Measurements from ENCODE around the gene ACAP2. TPM values are rescaled to one million over a fixed set of nuclear protein-coding genes. Genes with fewer than 3 reads are reported as not detected.
"Not testable (repeated sequence)": the region's sequence is repeated elsewhere in the genome, so short reads cannot be mapped to it uniquely, and the experiment has no call there.

Gene ACAP2
- polyA plus RNA-seq (ENCODE audit: insufficient read length in 4 of 4), result 10 to 100 TPM; 27.6 to 38.5 (median 36.5) TPM

GRCh38 chr3:195442573-195443390, at the start of gene ACAP2:
ACAP2 (minus strand) TSS chr3:195443020; CDS start chr3:195442847, 173 bp downstream.
- peak; percentile 97 to 99 (median 98) for DNase-seq (ENCODE audit: low read depth in 4 of 4, low spot score in 3 of 4)

- DNase-seq (ENCODE audit: low read depth in 4 of 4, low spot score in 3 of 4), result no peak
These were observed 32.8 kb upstream of the ACAP2 start for GRCh38 chr3:195475614-195476013.

- not testable (repeated sequence) for DNase-seq (ENCODE audit: low read depth in 4 of 4, low spot score in 3 of 4)
These were observed 32.3 kb upstream of the ACAP2 start for GRCh38 chr3:195475116-195475515.

DNA sequence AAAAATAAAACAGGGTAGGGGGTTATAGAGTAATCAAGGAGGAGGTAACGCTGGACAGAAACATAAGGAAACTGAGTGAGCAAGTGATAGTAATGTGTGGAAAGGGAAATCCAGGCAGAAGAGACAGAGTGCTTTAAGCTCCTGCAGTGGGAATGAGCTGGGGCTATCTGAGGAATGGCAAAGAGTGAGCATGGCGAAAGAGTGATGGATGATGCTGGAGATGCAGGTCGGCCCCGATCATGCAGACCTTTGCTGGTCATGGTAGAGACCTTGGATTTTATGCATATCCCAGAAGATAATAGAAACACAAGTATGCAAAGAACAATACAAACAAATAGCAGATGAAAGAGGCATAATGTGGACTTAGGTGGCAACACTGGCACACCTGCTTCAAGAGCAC, 26.0 kb upstream of the ACAP2 start:
- DNase-seq (ENCODE audit: low read depth in 4 of 4, low spot score in 3 of 4), result no peak

- no peak for DNase-seq (ENCODE audit: low read depth in 4 of 4, low spot score in 3 of 4)
These were observed 25.6 kb upstream of the ACAP2 start for GRCh38 chr3:195468391-195468776.

DNA sequence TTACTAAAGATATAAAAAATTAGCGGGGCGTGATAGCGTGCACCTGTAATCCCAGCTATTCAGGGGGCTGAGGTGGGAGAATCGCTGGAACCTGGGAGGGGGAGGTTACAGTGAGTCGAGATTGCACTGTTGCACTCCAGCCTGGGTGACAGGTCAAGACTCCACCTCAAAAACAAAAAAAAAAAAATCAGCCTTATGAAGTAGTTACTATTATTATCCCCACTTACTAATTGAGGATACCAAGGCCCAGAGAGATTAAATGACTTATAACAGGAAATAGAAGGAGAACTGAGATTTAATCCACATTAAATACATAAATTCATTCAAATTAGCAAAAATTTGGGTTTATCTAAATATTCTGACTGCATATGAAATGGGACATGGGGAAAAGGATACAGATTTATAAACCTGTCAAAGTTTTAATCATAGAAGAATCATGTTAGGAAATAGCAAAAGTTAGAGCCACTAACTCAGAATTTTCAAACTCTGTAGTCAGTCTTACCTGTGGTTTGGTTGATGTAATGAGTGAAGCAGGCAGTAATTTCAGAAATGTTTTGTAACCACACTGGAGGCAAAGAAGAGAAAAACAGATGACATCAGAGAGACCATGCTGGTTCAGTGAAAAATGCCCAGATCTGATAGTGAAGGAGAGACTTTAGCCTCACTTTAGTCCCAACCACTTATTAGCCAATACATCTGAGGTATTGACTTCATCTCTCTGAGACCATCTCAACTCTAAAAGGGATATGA, 25.0 kb upstream of the ACAP2 start:
- DNase-seq (ENCODE audit: low read depth in 4 of 4, low spot score in 3 of 4), result no peak

- DNase-seq (ENCODE audit: low read depth in 4 of 4, low spot score in 3 of 4), result no peak
These were observed 23.4 kb upstream of the ACAP2 start for GRCh38 chr3:195466251-195466650.

- not testable (repeated sequence) for DNase-seq (ENCODE audit: low read depth in 4 of 4, low spot score in 3 of 4)
These were observed 20.1 kb upstream of the ACAP2 start for GRCh38 chr3:195462922-195463321.

- DNase-seq (ENCODE audit: low read depth in 4 of 4, low spot score in 3 of 4), result no peak
These were observed 19.4 kb upstream of the ACAP2 start for GRCh38 chr3:195462308-195462610.

DNA sequence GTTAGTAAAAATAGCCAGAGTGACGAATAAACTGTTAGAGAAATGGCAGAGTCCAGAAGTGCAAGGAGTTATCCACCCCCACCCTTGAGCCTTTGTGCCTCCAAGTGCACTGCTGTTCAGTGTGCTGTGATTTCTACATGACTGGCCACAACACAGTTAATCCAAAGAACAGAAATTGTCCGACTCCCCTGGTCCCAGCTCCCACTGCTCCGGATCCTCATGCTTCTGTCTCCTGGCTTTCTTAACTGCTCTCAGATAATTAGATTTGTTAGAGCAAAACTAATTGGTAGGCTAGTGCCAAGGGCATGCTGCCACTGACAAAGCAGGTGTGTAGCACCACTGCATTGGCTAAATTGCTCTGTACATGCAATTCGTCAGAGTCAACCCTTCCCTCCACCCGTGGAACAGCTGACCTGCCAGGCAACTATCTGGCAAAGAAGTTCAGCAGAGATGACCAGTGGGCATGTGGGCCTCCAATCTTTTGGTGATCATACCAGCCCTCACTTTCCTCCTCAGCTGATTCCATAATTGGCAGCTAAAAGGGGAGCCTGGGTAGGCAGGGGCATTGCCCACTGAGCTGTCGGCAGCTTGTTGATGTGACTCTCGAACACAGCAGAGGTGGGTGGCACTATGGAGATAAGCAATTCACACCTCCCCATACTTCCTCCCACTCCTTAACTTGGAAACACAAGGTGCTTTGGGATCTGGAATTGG, 18.9 kb upstream of the ACAP2 start:
- DNase-seq (ENCODE audit: low read depth in 4 of 4, low spot score in 3 of 4), result no peak

- DNase-seq (ENCODE audit: low read depth in 4 of 4, low spot score in 3 of 4), result no peak
These were observed 17.4 kb upstream of the ACAP2 start for GRCh38 chr3:195460091-195460713.

DNA sequence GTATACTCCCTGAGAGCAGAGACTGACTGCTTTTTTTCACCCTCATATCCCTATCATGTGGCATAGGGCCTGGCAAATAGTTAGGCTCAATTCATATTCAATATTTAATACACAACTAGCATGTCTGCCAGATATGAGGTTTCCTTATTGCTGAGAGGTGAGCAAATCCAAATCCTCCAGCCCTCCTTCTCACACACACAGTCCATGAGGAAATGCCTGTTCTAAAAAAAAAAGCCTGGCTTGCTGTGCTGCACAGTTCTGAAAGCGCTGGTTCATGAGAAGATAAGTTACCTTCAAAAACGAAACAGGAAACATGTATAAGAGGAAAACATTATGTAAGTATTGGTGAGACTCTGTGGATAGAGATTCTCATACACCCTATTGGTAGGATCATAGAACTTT, 15.5 kb upstream of the ACAP2 start:
- no peak for DNase-seq (ENCODE audit: low read depth in 4 of 4, low spot score in 3 of 4)

GRCh38 chr3:195455789-195456188, 13.0 kb upstream of the ACAP2 start:
- DNase-seq (ENCODE audit: low read depth in 4 of 4, low spot score in 3 of 4), result no peak

DNA sequence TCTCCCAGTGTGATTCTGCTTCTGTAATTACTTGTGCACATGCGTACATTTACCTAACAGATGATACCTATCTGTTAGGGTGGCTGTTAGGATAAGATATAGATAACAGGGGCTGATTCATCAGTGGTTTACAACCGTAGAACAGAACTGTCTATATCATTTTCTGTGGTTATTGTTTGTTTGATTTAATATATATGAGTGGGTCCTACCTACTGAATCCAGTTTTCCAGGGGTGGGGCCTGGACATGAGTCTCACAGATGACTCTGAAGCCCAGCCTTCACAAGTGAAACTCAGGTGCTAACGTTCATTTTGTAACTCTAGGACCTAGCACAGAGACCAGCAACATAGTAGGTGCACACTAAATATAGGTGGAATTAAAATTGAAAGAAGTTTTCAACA, 10.4 kb upstream of the ACAP2 start:
- no peak for DNase-seq (ENCODE audit: low read depth in 4 of 4, low spot score in 3 of 4)

DNA sequence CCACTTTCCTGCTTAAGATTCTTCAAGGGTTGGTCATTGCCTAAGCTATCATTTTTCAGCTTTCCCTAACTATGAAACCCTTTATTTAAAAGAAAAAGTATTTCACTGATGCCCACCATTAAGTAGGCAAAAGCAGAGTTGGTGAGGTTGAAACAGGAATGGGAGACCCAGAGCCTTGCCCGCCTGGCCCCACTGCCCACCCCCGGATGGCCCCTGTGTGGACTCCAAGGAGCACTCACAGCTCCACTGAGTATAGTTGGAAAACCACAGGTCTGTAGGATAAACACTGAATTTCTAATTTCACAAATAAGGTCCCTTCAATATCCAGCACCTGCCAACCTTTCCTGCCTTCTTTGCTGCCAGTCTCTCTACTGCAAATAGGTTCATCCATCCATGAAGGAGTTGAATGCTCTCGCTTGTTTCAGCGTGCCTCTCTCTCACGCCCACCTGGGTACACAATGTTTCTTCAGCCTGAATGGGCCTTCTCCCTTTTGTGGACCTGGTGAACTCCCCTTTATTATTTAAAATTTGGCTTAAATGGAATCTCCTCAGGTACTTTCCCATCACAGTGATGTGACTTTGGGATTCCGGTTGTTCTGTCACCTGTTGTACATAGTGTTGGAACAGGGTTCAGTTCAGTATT, 8.7 kb upstream of the ACAP2 start:
- no peak for DNase-seq (ENCODE audit: low read depth in 4 of 4, low spot score in 3 of 4)

DNA sequence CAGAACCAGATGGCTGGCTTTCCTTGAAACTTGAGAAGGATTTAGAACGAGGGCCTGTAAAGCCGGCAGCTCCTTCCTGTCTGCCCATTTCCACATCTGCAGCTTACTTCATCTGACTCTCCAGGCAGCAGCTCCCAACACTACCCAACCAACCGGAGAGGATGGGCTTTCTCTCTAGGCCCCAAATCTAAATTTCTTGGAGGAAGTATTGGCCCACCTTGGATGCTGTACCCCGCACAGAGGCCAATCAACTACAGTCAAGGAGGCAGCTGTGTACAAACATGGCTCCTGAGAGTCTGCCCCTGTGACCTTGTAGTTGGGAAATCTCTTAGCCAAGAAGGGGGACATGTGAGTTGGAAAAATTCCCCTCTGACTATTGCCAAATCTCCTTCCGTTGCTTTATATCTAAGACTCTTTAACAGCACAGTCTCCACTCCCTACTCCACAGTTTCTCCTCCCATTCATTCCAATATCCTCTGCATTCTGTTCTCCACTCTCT, 8.0 kb upstream of the ACAP2 start:
- DNase-seq (ENCODE audit: low read depth in 4 of 4, low spot score in 3 of 4), result no peak

- DNase-seq (ENCODE audit: low read depth in 4 of 4, low spot score in 3 of 4), result no peak
These were observed 5.5 kb upstream of the ACAP2 start for GRCh38 chr3:195448205-195448875.

DNA sequence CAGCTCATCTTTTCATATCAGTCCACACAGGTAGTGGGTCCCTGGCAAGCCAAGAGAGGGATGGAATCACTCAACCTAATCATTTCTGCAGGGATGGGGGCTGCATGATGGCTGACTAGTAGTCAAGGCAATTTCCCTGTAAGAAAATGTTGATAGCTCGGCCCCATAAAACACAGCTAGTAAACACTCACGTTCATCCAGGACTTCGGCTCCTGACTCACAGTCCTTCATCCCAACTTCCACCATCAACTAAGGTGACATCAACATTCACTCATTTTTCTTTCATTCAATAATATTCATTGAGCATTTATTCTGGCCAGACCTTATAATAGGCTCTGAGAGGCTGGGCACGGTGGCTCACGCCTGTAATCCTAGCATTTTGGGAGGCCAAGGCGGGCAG, 4.4 kb upstream of the ACAP2 start:
- DNase-seq (ENCODE audit: low read depth in 4 of 4, low spot score in 3 of 4), result no peak

DNA sequence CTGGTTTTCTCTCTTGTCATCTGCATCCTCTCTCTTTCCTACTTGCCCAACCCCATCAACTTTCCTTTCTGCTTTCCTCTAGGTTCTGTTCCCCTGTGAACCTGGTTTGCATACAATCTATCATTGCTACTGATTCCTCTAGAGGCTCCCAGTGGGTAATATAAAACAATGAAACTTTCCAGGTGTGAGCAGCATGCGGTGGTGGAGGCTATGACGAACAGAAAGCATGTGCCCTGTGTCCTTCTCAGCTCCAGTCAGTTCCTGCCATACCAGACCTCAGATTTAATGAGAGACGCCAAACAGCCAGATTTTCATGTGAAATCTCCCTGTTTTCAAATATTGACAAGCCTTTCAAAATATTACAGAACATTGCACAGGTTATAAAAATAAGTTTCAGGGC, 3.5 kb upstream of the ACAP2 start:
- DNase-seq (ENCODE audit: low read depth in 4 of 4, low spot score in 3 of 4), result no peak

- DNase-seq (ENCODE audit: low read depth in 4 of 4, low spot score in 3 of 4), result no peak
These were observed 3.1 kb upstream of the ACAP2 start for GRCh38 chr3:195445885-195446284.

Data from right renal pelvis (tissue), 4 donors.